ENCODE measurements around the gene DSTN.

Gene DSTN

DNA sequence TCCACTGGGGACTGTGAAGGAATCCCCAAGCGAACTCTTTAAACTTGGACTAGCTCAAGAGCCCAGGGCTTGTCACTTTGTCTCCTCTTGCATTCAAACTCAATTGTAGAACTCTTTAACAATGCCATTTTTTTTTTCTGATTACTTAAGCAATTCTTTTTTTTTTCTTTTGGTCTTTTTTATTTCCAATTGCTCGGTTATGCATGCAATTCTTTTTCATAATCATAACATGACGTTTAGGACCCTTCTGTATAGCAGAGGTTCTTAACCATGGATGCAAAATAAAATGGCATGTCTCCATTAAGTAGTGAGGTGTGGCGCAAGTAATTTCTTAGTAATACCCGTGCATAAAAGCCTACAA lies 38.2 kb upstream of the DSTN start:
- Histone ChIP-seq H3K27me3 (ENCODE audit: control insufficient read depth, insufficient read depth, low read length) (peaks cover 8% of the 10 kb centered on the region), H3K9ac (ENCODE audit: low read depth, low read length) (peak overlapping the region; percentile 82), H3K9me3 (ENCODE audit: control insufficient read depth, insufficient read depth, low read length) (no peaks in the 10 kb centered on the region; the same call in 1 of the 2 replicates), H3K4me3 (ENCODE audit: low read depth, low read length) (peak overlapping the region; percentile 59), H3K4me1 (ENCODE audit: control insufficient read depth, insufficient read depth, low read length) (peaks cover 21% of the 10 kb centered on the region), H3K36me3 (ENCODE audit: control insufficient read depth, insufficient read depth, low read length) (no peaks in the 10 kb centered on the region), H3K27ac (ENCODE audit: low read depth, low read length) (peak overlapping the region; percentile 77)

DNA sequence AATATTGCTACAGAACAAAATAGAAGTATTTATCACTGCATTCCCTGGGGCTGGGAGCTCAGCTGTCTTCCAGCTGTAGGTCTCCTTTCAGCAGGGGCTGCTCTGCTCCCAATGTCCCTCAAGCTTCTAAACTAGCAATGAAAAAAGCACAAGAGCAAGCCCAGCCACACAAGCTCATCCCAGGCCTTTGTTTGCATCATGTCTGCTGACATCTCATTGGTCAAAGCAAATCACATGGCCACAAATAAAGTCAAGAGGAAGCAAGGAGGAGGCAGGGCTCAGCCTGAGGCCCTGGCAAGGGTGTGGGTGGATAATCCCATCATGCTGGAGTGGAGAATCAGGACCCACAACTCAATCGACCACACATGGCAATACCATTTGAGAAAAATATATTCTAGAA lies 36.5 kb upstream of the DSTN start:
- Histone ChIP-seq H3K9ac (ENCODE audit: low read depth, low read length) (no peak overlapping the region), H3K27me3 (ENCODE audit: control insufficient read depth, insufficient read depth, low read length) (peaks cover 8% of the 10 kb centered on the region), H3K27ac (ENCODE audit: low read depth, low read length) (peak overlapping the region; percentile 58), H3K9me3 (ENCODE audit: control insufficient read depth, insufficient read depth, low read length) (no peaks in the 10 kb centered on the region; the same call in 1 of the 2 replicates), H3K36me3 (ENCODE audit: control insufficient read depth, insufficient read depth, low read length) (no peaks in the 10 kb centered on the region), H3K4me3 (ENCODE audit: low read depth, low read length) (no peak overlapping the region; the same call in 1 of the 2 replicates), H3K4me1 (ENCODE audit: control insufficient read depth, insufficient read depth, low read length) (peaks cover 27% of the 10 kb centered on the region)

DNA sequence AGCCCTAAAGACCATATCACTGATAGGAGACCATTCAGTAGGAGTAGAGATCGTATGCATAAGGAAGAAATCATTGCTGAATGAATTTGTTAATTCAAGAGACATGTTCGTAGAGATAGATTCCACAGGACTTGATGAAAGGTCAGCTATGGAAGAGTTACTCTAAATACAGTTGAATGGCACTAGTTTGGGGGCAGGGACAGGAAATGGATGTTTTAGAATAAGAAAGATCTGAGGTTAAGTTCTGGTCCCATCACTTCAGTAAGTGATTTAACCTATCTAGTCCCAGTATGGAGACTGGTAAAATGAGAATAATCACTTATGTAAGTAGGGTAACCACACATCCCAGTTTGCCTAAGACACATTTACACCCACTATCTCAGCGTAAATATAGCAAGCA lies 35.8 kb upstream of the DSTN start:
- H3K27me3 ChIP-seq (ENCODE audit: control insufficient read depth, insufficient read depth, low read length): peaks cover 8% of the 10 kb centered on the region
- no peaks in the 10 kb centered on the region; the same call in 1 of the 2 replicates for H3K9me3 ChIP-seq (ENCODE audit: control insufficient read depth, insufficient read depth, low read length)
- H3K27ac ChIP-seq (ENCODE audit: low read depth, low read length): peak overlapping the region; percentile 48
- H3K4me3 ChIP-seq (ENCODE audit: low read depth, low read length): peak overlapping the region; percentile 22; the same call in 1 of the 2 replicates
- H3K36me3 ChIP-seq (ENCODE audit: control insufficient read depth, insufficient read depth, low read length): no peaks in the 10 kb centered on the region
- H3K4me1 ChIP-seq (ENCODE audit: control insufficient read depth, insufficient read depth, low read length): peaks cover 27% of the 10 kb centered on the region
- H3K9ac ChIP-seq (ENCODE audit: low read depth, low read length): no peak overlapping the region

DNA sequence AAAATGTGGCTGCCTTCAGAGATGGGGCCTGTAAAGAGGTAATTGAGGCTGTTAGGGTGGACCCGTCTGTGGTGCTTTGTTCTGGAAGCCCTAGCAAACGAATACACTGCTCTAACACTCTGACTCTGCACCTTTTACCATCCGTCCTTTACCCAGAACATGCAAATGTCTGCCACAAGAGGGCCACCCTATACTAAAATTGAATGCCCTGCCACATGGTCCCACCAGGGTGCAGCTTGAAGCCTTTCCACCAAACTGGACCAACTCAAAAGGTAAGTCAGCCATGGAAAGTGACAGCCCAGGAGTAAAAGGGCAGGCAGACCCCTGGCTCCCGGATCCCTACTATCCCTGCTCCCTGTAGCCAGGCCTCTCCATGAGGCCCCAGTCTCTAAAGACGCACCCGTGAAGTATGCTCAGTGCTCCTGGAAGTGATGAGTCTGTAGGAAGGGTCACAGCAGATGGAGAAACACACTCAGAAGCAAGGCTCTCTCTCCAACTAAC lies 32.9 kb upstream of the DSTN start:
- H3K9me3 ChIP-seq (ENCODE audit: control insufficient read depth, insufficient read depth, low read length): no peaks in the 10 kb centered on the region; the same call in 1 of the 2 replicates
- no peak overlapping the region for H3K9ac ChIP-seq (ENCODE audit: low read depth, low read length)
- peak overlapping the region; percentile 34 for H3K27ac ChIP-seq (ENCODE audit: low read depth, low read length)
- H3K27me3 ChIP-seq (ENCODE audit: control insufficient read depth, insufficient read depth, low read length): no peaks in the 10 kb centered on the region
- no peak overlapping the region for H3K4me3 ChIP-seq (ENCODE audit: low read depth, low read length)
- no peaks in the 10 kb centered on the region for H3K36me3 ChIP-seq (ENCODE audit: control insufficient read depth, insufficient read depth, low read length)
- H3K4me1 ChIP-seq (ENCODE audit: control insufficient read depth, insufficient read depth, low read length): peaks cover 20% of the 10 kb centered on the region

DNA sequence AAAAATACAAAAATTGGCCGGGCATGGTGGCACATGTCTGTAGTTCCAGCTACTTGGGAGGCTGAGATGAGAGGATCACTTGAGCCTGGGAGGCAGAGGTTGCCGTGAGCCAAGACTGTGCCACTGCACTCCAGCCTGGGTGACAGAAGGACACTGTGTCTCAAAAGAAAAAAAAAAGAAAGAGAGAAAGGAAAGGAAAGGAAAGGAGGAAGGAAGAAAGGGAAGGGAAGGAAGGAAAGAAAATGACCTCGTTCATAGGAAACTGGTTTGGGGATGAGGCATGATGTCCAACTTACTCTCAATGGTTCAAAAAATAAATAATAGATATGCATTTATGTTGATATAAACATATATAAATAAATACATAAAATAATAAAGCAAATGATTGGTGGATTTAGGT lies 31.9 kb upstream of the DSTN start:
- Histone ChIP-seq H3K9me3 (ENCODE audit: control insufficient read depth, insufficient read depth, low read length) (no peaks in the 10 kb centered on the region; the same call in 1 of the 2 replicates), H3K9ac (ENCODE audit: low read depth, low read length) (no peak overlapping the region), H3K4me1 (ENCODE audit: control insufficient read depth, insufficient read depth, low read length) (peaks cover 20% of the 10 kb centered on the region), H3K4me3 (ENCODE audit: low read depth, low read length) (no peak overlapping the region), H3K27ac (ENCODE audit: low read depth, low read length) (no peak overlapping the region), H3K27me3 (ENCODE audit: control insufficient read depth, insufficient read depth, low read length) (no peaks in the 10 kb centered on the region), H3K36me3 (ENCODE audit: control insufficient read depth, insufficient read depth, low read length) (no peaks in the 10 kb centered on the region)

DNA sequence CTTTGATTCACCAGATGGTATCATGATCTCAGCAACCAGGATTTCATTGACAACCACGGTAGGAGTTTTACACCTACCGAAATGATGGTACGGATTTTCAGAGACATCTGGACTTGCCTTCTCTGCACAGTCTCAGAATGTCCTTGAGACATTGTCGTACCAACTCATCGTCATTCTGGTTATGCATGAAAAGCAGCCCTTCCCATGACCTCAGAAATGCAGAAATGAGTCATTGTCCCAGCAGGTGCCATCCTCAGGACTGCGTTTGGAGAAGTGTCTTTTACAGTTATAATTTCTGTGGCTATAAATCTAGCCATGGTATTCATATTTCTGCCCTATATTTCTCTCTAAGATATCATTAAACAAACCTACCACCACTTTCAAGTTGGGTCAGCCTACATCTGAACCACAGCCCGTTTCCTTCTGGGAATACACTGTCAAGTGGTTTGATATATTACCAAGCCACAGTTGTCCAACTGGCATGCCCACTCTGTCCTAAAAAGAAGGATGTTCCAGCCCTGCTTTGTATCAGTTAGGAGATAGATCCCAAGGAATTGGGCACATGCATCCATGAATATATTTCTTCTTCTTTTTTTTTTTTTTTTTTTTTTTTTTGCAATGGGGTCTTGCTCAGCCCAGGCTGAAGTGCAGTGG lies 31.2 kb upstream of the DSTN start:
- Histone ChIP-seq H3K9me3 (ENCODE audit: control insufficient read depth, insufficient read depth, low read length) (no peaks in the 10 kb centered on the region; the same call in 1 of the 2 replicates), H3K36me3 (ENCODE audit: control insufficient read depth, insufficient read depth, low read length) (no peaks in the 10 kb centered on the region), H3K27ac (ENCODE audit: low read depth, low read length) (no peak overlapping the region), H3K4me1 (ENCODE audit: control insufficient read depth, insufficient read depth, low read length) (peaks cover 14% of the 10 kb centered on the region), H3K9ac (ENCODE audit: low read depth, low read length) (no peak overlapping the region), H3K27me3 (ENCODE audit: control insufficient read depth, insufficient read depth, low read length) (no peaks in the 10 kb centered on the region), H3K4me3 (ENCODE audit: low read depth, low read length) (no peak overlapping the region)

DNA sequence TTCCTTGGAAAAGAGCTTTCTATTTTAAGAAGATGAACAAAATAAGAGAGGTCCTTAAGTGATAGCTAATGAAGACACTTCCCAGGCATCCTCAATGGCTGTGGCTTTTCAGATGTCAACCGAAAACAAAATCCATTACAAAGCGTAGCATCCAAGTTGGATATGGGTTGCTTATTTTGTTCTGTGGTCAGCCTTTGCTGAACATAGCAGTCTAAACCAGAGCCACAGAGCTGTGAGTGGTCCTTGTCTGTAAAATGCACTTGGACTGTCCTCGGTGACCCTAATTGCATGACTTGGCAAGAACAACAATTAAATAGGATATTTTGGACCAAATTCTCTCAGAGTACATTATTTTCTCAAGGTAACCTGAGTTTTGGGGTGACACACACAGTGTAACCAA lies 28.3 kb upstream of the DSTN start:
- no peaks in the 10 kb centered on the region; the same call in 1 of the 2 replicates for H3K9me3 ChIP-seq (ENCODE audit: control insufficient read depth, insufficient read depth, low read length)
- peaks cover 8% of the 10 kb centered on the region for H3K4me1 ChIP-seq (ENCODE audit: control insufficient read depth, insufficient read depth, low read length)
- no peak overlapping the region for H3K27ac ChIP-seq (ENCODE audit: low read depth, low read length)
- H3K27me3 ChIP-seq (ENCODE audit: control insufficient read depth, insufficient read depth, low read length): no peaks in the 10 kb centered on the region
- H3K36me3 ChIP-seq (ENCODE audit: control insufficient read depth, insufficient read depth, low read length): no peaks in the 10 kb centered on the region
- no peak overlapping the region for H3K9ac ChIP-seq (ENCODE audit: low read depth, low read length)
- no peak overlapping the region for H3K4me3 ChIP-seq (ENCODE audit: low read depth, low read length)

DNA sequence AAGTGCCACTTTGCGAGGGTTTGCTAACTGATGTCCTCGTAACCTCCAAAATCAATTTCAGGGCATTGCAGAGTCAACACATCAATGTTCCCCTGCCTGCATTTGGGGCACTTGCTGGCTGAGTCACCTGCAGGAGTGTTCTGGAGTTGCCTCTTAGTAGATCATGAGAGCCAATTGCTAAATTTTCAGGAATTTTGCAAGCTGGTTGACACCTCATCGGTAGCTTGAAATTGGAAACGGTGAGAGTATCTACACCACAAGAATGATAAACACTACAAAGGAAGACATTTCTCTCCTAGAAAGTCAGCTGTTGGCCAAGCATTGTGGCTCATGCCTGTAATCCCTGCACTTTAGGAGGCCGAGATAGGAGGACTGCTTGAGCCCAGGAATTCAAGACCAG lies 27.9 kb upstream of the DSTN start:
- Histone ChIP-seq H3K4me3 (ENCODE audit: low read depth, low read length) (no peak overlapping the region), H3K27ac (ENCODE audit: low read depth, low read length) (no peak overlapping the region), H3K4me1 (ENCODE audit: control insufficient read depth, insufficient read depth, low read length) (peaks cover 8% of the 10 kb centered on the region), H3K36me3 (ENCODE audit: control insufficient read depth, insufficient read depth, low read length) (no peaks in the 10 kb centered on the region), H3K9ac (ENCODE audit: low read depth, low read length) (no peak overlapping the region), H3K27me3 (ENCODE audit: control insufficient read depth, insufficient read depth, low read length) (no peaks in the 10 kb centered on the region), H3K9me3 (ENCODE audit: control insufficient read depth, insufficient read depth, low read length) (no peaks in the 10 kb centered on the region)

DNA sequence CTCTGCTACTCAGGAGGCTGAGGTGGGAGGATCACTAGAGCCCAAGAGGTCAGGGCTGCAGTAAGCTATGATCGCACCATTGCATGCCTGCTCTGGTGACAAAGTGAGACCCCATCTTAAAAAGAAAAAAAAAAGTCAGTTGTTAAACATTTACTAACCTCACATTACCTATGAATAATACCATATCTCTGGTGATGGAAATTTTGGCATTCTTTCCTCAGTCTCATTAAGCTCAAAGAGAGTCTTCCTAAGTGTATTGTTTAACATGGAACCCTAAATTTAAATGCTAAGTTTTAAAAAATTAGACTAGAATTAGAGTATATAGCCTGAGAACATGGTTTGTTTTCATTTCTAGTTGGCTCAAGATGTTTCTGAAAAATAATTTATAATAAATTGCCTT lies 27.4 kb upstream of the DSTN start:
- Histone ChIP-seq H3K9ac (ENCODE audit: low read depth, low read length) (no peak overlapping the region), H3K27ac (ENCODE audit: low read depth, low read length) (no peak overlapping the region), H3K4me3 (ENCODE audit: low read depth, low read length) (no peak overlapping the region), H3K27me3 (ENCODE audit: control insufficient read depth, insufficient read depth, low read length) (no peaks in the 10 kb centered on the region), H3K9me3 (ENCODE audit: control insufficient read depth, insufficient read depth, low read length) (no peaks in the 10 kb centered on the region), H3K4me1 (ENCODE audit: control insufficient read depth, insufficient read depth, low read length) (peaks cover 3% of the 10 kb centered on the region; the same call in 1 of the 2 replicates), H3K36me3 (ENCODE audit: control insufficient read depth, insufficient read depth, low read length) (no peaks in the 10 kb centered on the region)

DNA sequence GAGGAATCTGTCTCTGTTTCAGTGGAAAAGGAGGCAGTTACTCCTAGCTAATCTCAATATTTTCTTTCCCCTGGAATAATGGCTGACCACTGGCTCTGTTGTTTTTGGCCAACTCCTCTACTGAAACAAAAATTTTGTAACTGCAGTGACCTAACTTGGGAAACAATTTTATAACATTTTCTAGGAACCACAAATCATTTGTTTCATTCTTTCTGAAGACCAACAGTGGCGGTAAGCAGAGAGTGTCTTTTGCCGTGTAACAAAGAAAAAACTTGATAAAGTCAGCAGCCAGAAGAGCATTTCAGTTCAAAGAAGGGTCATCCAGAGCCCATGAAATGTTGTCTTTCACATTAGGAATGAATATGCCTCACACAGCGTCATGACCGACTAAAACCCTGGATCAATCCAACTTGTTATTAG lies 26.9 kb upstream of the DSTN start:
- H3K27ac ChIP-seq (ENCODE audit: low read depth, low read length): no peak overlapping the region

DNA sequence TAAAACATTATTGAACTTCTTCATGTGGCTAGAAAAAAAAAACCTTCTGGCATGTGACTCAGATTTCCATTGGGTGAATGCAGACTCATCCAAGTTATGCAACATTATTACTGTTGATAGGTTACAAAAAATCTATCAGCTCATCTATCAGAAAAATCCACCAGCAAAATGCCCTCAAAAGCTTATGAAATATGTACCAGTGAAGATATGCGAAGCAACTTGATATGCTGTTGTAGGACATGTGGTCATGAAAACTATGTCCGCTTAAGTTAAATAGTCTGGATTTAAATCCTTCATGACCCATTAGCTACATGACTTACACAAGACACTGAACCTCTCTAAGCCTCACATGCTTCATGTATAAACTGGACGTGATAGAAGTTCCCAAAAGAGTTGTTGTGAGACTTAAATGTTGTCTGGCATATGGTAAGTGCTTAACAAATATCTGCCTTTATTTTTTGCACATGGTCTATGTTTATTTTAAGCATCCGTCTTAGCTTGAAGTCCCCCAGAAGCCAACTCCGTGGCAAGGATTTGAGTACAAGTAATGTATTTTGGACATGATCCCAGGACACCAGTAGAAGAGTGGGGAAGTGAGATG lies 26.2 kb upstream of the DSTN start:
- Histone ChIP-seq H3K27me3 (ENCODE audit: control insufficient read depth, insufficient read depth, low read length) (no peaks in the 10 kb centered on the region), H3K4me3 (ENCODE audit: low read depth, low read length) (no peak overlapping the region), H3K9ac (ENCODE audit: low read depth, low read length) (no peak overlapping the region), H3K27ac (ENCODE audit: low read depth, low read length) (no peak overlapping the region), H3K4me1 (ENCODE audit: control insufficient read depth, insufficient read depth, low read length) (0 out of 2 replicates have a peak, but pooled peaks cover 3% of the 10 kb centered on the region), H3K36me3 (ENCODE audit: control insufficient read depth, insufficient read depth, low read length) (no peaks in the 10 kb centered on the region), H3K9me3 (ENCODE audit: control insufficient read depth, insufficient read depth, low read length) (no peaks in the 10 kb centered on the region)

More for the DNA sequence above, 26.9 kb upstream of the DSTN start:
- no peaks in the 10 kb centered on the region for H3K9me3 ChIP-seq (ENCODE audit: control insufficient read depth, insufficient read depth, low read length)
- 0 out of 2 replicates have a peak, but pooled peaks cover 3% of the 10 kb centered on the region for H3K4me1 ChIP-seq (ENCODE audit: control insufficient read depth, insufficient read depth, low read length)
- H3K4me3 ChIP-seq (ENCODE audit: low read depth, low read length): no peak overlapping the region
- no peaks in the 10 kb centered on the region for H3K36me3 ChIP-seq (ENCODE audit: control insufficient read depth, insufficient read depth, low read length)
- H3K9ac ChIP-seq (ENCODE audit: low read depth, low read length): no peak overlapping the region
- H3K27me3 ChIP-seq (ENCODE audit: control insufficient read depth, insufficient read depth, low read length): no peaks in the 10 kb centered on the region

All from HUES48 (cell line).